ENCODE data around the gene DENND1B. TPM values are rescaled to one million over a fixed set of nuclear protein-coding genes. Genes with fewer than 3 reads are reported as not detected.

DENND1B gene
- total RNA-seq, 2 experiments from 2014 or later: 10.8 to 12.7 TPM

- DNase-seq (no peak), ATAC-seq (no peak)
- intact Hi-C loops (cut with micrococcal nuclease): no loop called here
- Mint-ChIP-seq H3K27me3 (no peaks in the 10 kb centered on the region), H3K4me1 (ENCODE audit: low read depth) (peaks cover 10% of the 10 kb centered on the region), H3K4me3 (no peak overlapping the region), H3K27ac (no peak overlapping the region), H3K36me3 (ENCODE audit: low read depth) (peaks cover 14% of the 10 kb centered on the region), H3K9me3 (peaks cover 9% of the 10 kb centered on the region)
- no peak for TF ChIP-seq CTCF (IDR thresholded peaks at IDR 0.05)
- POLR2A ChIA-PET: no interaction called here
- CTCF ChIA-PET: interaction anchor here (1.7 kb wide), 1 partner anchor 16 kb away, joined by 4 read pairs; no protein-coding TSS in a partner anchor
Measured at GRCh38 chr1:197732187-197732586, 43.1 kb downstream of the DENND1B start.

GRCh38 chr1:197731449-197731848 is 43.8 kb downstream of the DENND1B start:
- H3K4me3 Mint-ChIP-seq: no peak overlapping the region
- intact Hi-C loops (cut with micrococcal nuclease): no loop called here
- H3K27me3 Mint-ChIP-seq: no peaks in the 10 kb centered on the region
- H3K27ac Mint-ChIP-seq: no peak overlapping the region
- H3K36me3 Mint-ChIP-seq (ENCODE audit: low read depth): peaks cover 18% of the 10 kb centered on the region
- TF ChIP-seq CTCF (IDR thresholded peaks at IDR 0.05): no peak
- peaks cover 12% of the 10 kb centered on the region for H3K9me3 Mint-ChIP-seq
- CTCF ChIA-PET: interaction anchor here (1.7 kb wide), 1 partner anchor 15 kb away, joined by 4 read pairs; no protein-coding TSS in a partner anchor
- peaks cover 5% of the 10 kb centered on the region for H3K4me1 Mint-ChIP-seq (ENCODE audit: low read depth)
- POLR2A ChIA-PET: no interaction called here
- DNase-seq (no peak), ATAC-seq (no peak)

DNA sequence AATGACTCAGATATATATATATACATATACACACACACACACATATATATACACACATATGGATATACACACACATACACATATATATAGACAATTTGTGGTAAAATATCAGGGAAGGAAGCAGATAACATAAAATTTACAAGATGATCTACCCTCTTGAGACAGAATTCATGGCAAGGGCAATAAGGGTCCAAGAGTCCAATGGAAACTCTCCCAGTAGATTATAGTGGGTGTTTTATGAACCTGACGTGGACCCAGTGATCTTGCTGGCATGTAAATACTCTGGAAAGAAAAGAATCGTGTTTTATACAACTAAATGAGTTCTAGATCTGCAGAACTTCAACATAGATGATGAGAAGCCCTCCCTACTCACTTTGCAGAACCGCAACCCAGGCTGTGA is 49.3 kb downstream of the DENND1B start:
- no peaks in the 10 kb centered on the region for H3K27me3 Mint-ChIP-seq
- H3K4me3 Mint-ChIP-seq: no peak overlapping the region
- intact Hi-C loops (cut with micrococcal nuclease): no loop called here
- peaks cover 26% of the 10 kb centered on the region for H3K9me3 Mint-ChIP-seq
- peaks cover 23% of the 10 kb centered on the region for H3K36me3 Mint-ChIP-seq (ENCODE audit: low read depth)
- ATAC-seq (no peak), DNase-seq (no peak)
- POLR2A ChIA-PET: no interaction called here
- peaks cover 3% of the 10 kb centered on the region for H3K4me1 Mint-ChIP-seq (ENCODE audit: low read depth)
- CTCF ChIA-PET: no interaction called here
- no peak for TF ChIP-seq CTCF (IDR thresholded peaks at IDR 0.05)
- H3K27ac Mint-ChIP-seq: no peak overlapping the region

DNA sequence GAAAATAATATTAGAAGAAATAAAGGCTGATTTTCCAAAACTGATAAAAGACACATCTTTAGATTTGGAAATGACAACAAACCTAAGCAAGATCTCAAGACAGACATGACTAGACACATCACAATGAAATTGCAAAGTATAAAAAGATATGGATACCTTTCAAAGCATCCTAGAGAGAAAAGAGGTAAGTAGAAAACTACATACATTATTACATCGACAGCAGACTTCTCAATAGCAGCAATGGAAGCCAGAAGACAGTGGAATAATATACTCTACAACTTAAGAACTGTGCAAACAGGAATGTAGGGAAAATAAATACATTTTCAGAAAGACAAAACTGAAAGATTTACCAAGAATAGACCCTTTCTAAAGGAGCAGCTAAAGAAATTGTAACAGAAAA is 50.2 kb downstream of the DENND1B start:
- no peak for DNase-seq
- TF ChIP-seq CTCF (IDR thresholded peaks at IDR 0.05): no peak
- no peak for ATAC-seq
- Mint-ChIP-seq H3K27ac (no peak overlapping the region), H3K9me3 (peaks cover 26% of the 10 kb centered on the region), H3K27me3 (no peaks in the 10 kb centered on the region), H3K36me3 (ENCODE audit: low read depth) (peaks cover 23% of the 10 kb centered on the region), H3K4me3 (no peak overlapping the region), H3K4me1 (ENCODE audit: low read depth) (peaks cover 3% of the 10 kb centered on the region)
- CTCF ChIA-PET: no interaction called here
- intact Hi-C loops (cut with micrococcal nuclease): no loop called here
- POLR2A ChIA-PET: no interaction called here

DNA sequence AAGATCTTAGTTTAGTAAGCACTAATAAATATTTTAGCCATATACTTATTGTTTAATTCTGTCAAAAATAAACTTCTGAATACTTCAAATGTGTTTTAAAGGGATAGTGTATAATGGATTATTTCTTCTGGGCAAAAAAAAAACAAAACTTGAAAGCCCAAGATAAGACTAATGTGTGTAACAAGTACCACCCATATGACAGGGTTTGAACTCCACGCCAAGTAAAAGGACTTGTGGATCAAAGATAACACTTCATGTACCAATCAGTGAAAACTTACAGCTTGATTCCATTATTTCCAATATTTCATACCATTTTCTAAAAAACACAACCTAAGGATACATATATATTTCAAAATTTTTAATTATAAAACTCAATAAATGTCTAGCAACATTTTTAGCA is 59.5 kb downstream of the DENND1B start:
- peaks cover 2% of the 10 kb centered on the region for H3K36me3 Mint-ChIP-seq (ENCODE audit: low read depth)
- intact Hi-C loops (cut with micrococcal nuclease): no loop called here
- ATAC-seq (no peak), DNase-seq (no peak)
- H3K9me3 Mint-ChIP-seq: no peaks in the 10 kb centered on the region
- peaks cover 8% of the 10 kb centered on the region for H3K4me1 Mint-ChIP-seq (ENCODE audit: low read depth)
- H3K27ac Mint-ChIP-seq: no peak overlapping the region
- CTCF ChIA-PET: interaction anchor here (1.0 to 2.3 kb wide), 2 partner anchors 16 to 153 kb away, joined by 4 to 8 read pairs; no protein-coding TSS in a partner anchor
- POLR2A ChIA-PET: no interaction called here
- no peak overlapping the region for H3K4me3 Mint-ChIP-seq
- TF ChIP-seq CTCF (IDR thresholded peaks at IDR 0.05): no peak
- no peaks in the 10 kb centered on the region for H3K27me3 Mint-ChIP-seq
